ENCODE results near the gene POGK.

POGK gene

DNA sequence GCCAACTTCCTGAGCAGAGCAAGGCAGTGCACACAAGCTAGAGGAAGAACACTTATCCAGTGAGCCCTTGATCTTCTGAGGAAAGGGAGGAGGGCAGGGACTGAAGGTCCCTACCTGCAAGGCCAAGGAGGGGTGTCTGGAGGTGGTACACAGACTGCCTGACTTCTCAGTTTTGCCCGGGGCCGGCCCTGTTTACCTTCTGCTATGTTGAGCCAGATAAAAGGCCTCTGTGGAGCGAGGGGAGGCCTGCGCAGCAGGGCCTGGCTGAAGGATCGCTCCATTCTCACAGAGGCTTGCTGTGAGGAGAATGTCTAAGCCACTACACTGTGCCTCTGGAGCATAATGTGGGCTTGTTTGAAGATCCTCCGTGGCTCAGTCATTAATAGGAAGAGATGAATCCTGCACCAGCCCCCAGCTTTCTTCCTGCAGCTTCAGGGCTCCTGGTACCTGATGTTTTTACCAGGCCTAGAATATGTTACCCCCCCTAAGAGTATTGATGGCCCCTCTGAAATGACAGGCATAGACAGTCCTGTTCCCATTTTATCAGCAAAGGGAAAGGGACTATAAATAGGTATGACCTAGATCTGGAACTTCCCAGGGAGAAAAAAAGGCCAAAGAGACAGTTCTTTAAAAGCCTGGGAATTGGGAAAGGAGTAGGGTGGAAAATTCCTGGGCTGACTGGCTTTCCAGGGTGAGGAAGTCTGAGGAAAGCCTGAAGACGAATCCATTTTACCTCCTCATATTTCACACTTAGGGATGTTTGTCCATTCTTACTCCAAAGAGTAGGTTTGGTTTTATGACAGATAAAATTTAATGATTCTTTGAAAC is 4.7 kb downstream of the POGK start:
- peak overlapping the region; percentile 70 for H3K27ac Mint-ChIP-seq
- H3K9me3 Mint-ChIP-seq, result no peaks in the 10 kb centered on the region
- H3K36me3 Mint-ChIP-seq, result peaks cover 34% of the 10 kb centered on the region
- H3K4me1 Mint-ChIP-seq, result peaks cover 74% of the 10 kb centered on the region
- no peak overlapping the region for H3K4me3 Mint-ChIP-seq
- H3K27me3 Mint-ChIP-seq, result no peaks in the 10 kb centered on the region

DNA sequence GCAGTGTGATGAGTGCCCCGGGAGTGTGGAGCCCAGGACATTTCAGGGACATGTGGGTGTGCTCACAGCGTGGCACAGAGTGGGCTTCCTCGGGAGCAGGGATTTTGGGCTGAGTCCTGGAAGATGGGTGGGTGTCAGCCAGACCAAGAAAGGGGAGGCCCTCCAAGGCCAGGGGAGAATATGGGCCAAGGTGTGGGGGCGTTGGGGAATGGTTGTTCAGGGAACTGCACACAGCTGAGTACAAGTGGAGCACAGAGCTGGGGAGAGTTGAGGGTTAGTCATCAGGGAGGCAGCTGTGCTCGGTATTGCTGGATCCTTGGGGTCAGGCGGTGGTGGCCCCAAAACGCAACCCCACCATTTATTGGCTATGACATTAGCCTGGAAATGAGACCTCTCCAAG is 5.5 kb downstream of the POGK start:
- no peaks in the 10 kb centered on the region for H3K27me3 Mint-ChIP-seq
- peaks cover 73% of the 10 kb centered on the region for H3K4me1 Mint-ChIP-seq
- no peaks in the 10 kb centered on the region for H3K9me3 Mint-ChIP-seq
- peak overlapping the region; percentile 63 for H3K27ac Mint-ChIP-seq
- peaks cover 34% of the 10 kb centered on the region for H3K36me3 Mint-ChIP-seq
- no peak overlapping the region for H3K4me3 Mint-ChIP-seq

DNA sequence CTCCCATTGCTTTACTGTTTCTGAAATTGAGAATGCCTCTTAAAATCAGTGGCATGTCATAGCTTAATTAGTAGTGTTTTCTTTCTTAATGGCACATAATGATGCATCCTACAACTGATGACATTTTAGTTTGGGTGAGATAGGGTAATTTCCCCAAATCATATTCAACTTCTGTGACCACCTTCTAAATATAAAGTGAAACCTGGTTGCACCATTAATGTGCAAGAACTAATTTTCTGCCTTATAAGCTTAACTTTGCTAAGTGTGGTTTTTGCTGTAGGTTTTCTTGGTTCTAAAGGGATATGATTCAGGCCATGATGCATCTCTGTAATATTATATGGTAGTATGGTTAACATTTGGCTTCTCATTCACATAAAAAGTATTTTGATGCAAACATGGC is 8.9 kb downstream of the POGK start:
- Mint-ChIP-seq H3K36me3 (peaks cover 38% of the 10 kb centered on the region), H3K27me3 (no peaks in the 10 kb centered on the region), H3K4me3 (no peak overlapping the region), H3K9me3 (no peaks in the 10 kb centered on the region), H3K27ac (no peak overlapping the region), H3K4me1 (peaks cover 70% of the 10 kb centered on the region)

- Mint-ChIP-seq H3K4me3 (no peak overlapping the region), H3K27me3 (no peaks in the 10 kb centered on the region), H3K27ac (peak overlapping the region; percentile 35), H3K36me3 (peaks cover 38% of the 10 kb centered on the region), H3K4me1 (peaks cover 68% of the 10 kb centered on the region), H3K9me3 (no peaks in the 10 kb centered on the region)
Measured at GRCh38 chr1:166849135-166849534, 9.9 kb downstream of the POGK start.

DNA sequence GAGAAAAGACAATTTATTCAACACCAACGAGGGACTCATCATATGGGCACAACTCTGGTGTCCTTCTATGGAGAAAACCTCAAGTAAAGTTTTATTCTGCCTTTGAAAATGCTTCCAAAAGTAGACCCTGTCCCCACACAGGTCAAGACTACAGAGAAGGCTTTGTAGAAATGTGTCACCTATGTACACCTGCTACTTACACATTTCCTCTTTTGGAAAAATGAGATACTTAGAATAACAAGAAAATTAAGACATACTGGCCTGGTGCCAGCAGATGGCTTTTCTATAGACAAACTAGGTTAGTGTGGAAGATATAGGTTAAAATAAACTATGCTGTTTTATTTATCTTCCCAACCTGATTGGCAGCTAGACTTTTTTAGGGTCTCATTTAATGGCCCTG is 13.6 kb downstream of the POGK start:
- Mint-ChIP-seq H3K4me3 (no peak overlapping the region), H3K27me3 (no peaks in the 10 kb centered on the region), H3K27ac (no peak overlapping the region), H3K4me1 (peaks cover 43% of the 10 kb centered on the region), H3K9me3 (no peaks in the 10 kb centered on the region), H3K36me3 (peaks cover 27% of the 10 kb centered on the region)

DNA sequence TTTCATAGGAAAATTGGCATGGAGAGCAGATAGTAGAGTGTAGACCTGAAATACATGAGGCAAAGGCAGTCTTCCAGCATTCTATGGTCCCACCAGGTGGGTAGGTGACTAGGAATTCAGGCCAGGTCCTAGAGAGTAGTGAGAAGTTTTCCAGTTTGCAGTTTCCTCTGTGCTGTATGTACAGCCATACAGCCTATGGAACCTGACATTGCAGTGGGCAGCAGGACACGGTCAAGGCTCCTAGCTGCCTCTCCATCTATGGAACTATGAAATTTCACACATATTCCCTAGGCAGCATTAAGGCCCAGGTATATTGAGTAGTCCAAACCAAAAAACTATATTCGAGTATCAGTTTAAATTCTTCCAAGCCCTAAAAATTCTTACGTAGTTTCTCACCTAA is 16.3 kb downstream of the POGK start:
- peaks cover 30% of the 10 kb centered on the region for H3K36me3 Mint-ChIP-seq
- H3K4me3 Mint-ChIP-seq, result no peak overlapping the region
- H3K27me3 Mint-ChIP-seq, result no peaks in the 10 kb centered on the region
- H3K9me3 Mint-ChIP-seq, result no peaks in the 10 kb centered on the region
- peak overlapping the region; percentile 8 for H3K27ac Mint-ChIP-seq
- peaks cover 41% of the 10 kb centered on the region for H3K4me1 Mint-ChIP-seq

GRCh38 chr1:166857995-166858394 is 18.7 kb downstream of the POGK start:
- no peaks in the 10 kb centered on the region for H3K27me3 Mint-ChIP-seq
- peak overlapping the region; percentile 30 for H3K27ac Mint-ChIP-seq
- peaks cover 21% of the 10 kb centered on the region for H3K36me3 Mint-ChIP-seq
- H3K4me1 Mint-ChIP-seq, result peaks cover 21% of the 10 kb centered on the region
- no peaks in the 10 kb centered on the region for H3K9me3 Mint-ChIP-seq
- no peak overlapping the region for H3K4me3 Mint-ChIP-seq

- Mint-ChIP-seq H3K27ac (peak overlapping the region; percentile 79), H3K4me3 (no peak overlapping the region), H3K36me3 (peaks cover 25% of the 10 kb centered on the region), H3K27me3 (no peaks in the 10 kb centered on the region), H3K9me3 (no peaks in the 10 kb centered on the region), H3K4me1 (peaks cover 18% of the 10 kb centered on the region)
Measured at GRCh38 chr1:166858726-166859419, 19.6 kb downstream of the POGK start.

DNA sequence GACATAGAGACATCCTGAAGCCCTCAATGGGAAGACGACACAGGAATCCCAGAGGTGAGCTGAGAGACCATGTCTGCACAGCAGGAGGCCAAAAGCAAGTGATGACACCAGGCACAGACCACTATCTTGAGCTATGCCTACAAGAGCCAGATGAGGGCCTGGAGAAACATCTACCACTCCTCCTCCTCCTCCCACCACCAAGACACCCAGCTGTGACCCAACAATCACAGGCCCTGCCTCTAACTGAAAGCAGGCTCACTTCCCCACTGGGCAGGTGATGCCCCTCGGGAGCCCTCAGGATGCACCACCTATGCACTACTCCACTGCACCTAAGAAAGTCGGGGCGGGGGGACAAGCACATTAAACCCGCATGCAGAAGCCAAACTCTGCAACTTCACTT is 20.3 kb downstream of the POGK start:
- Mint-ChIP-seq H3K4me1 (peaks cover 16% of the 10 kb centered on the region), H3K36me3 (peaks cover 23% of the 10 kb centered on the region), H3K4me3 (no peak overlapping the region), H3K27me3 (no peaks in the 10 kb centered on the region), H3K27ac (peak overlapping the region; percentile 79), H3K9me3 (no peaks in the 10 kb centered on the region)

- no peak overlapping the region for H3K27ac Mint-ChIP-seq
- no peak overlapping the region for H3K4me3 Mint-ChIP-seq
- H3K27me3 Mint-ChIP-seq, result no peaks in the 10 kb centered on the region
- peaks cover 18% of the 10 kb centered on the region for H3K4me1 Mint-ChIP-seq
- H3K36me3 Mint-ChIP-seq, result peaks cover 11% of the 10 kb centered on the region
- no peaks in the 10 kb centered on the region for H3K9me3 Mint-ChIP-seq
Measured at GRCh38 chr1:166865926-166866325, 26.7 kb downstream of the POGK start.

- Mint-ChIP-seq H3K36me3 (peaks cover 6% of the 10 kb centered on the region), H3K4me1 (peaks cover 43% of the 10 kb centered on the region), H3K9me3 (no peaks in the 10 kb centered on the region), H3K4me3 (no peak overlapping the region), H3K27me3 (no peaks in the 10 kb centered on the region), H3K27ac (no peak overlapping the region)
Measured at GRCh38 chr1:166868639-166869038, 29.4 kb downstream of the POGK start.

GRCh38 chr1:166869318-166870099 is 30.2 kb downstream of the POGK start:
- Mint-ChIP-seq H3K36me3 (peaks cover 3% of the 10 kb centered on the region), H3K4me3 (no peak overlapping the region), H3K4me1 (peaks cover 48% of the 10 kb centered on the region), H3K27me3 (no peaks in the 10 kb centered on the region), H3K9me3 (no peaks in the 10 kb centered on the region), H3K27ac (no peak overlapping the region)

GRCh38 chr1:166870584-166870983 is 31.3 kb downstream of the POGK start:
- Mint-ChIP-seq H3K4me3 (no peak overlapping the region), H3K27ac (no peak overlapping the region), H3K27me3 (no peaks in the 10 kb centered on the region), H3K36me3 (peaks cover 3% of the 10 kb centered on the region), H3K9me3 (no peaks in the 10 kb centered on the region), H3K4me1 (peaks cover 59% of the 10 kb centered on the region)

- peaks cover 69% of the 10 kb centered on the region for H3K4me1 Mint-ChIP-seq
- H3K4me3 Mint-ChIP-seq, result peak overlapping the region; percentile 96
- H3K27ac Mint-ChIP-seq, result peak overlapping the region; percentile 46
- no peaks in the 10 kb centered on the region for H3K9me3 Mint-ChIP-seq
- H3K36me3 Mint-ChIP-seq, result peaks cover 1% of the 10 kb centered on the region
- H3K27me3 Mint-ChIP-seq, result no peaks in the 10 kb centered on the region
Measured at GRCh38 chr1:166874464-166874863, 35.2 kb downstream of the POGK start.

GRCh38 chr1:166875302-166875733 is 36.0 kb downstream of the POGK start:
- Mint-ChIP-seq H3K9me3 (no peaks in the 10 kb centered on the region), H3K4me1 (peaks cover 62% of the 10 kb centered on the region), H3K36me3 (peaks cover 1% of the 10 kb centered on the region), H3K4me3 (peak overlapping the region; percentile 96), H3K27ac (peak overlapping the region; percentile 72), H3K27me3 (no peaks in the 10 kb centered on the region)

All from activated naive CD4-positive, alpha-beta T cell treated with anti-CD3 and anti-CD28 coated beads, Interleukin-2, amount 50 U/mL, for 24 hours (primary cell).